C4-2B (cell line): Measurements from ENCODE around the gene LRRTM3.

ENCODE experiments used
- ZFX ChIP-seq: fragments of 450-650 bp; IDR thresholded peaks from 2 replicates; pipeline ENCODE4 v1.6.1; 2017
- TF ChIP-seq, protein P1 (sequence below): fragments of 450-650 bp; conservative IDR thresholded peaks from 2 replicates; pipeline ENCODE4 v1.5.1; 2017; ENCODE audit warnings: mild to moderate bottlenecking

DNA sequence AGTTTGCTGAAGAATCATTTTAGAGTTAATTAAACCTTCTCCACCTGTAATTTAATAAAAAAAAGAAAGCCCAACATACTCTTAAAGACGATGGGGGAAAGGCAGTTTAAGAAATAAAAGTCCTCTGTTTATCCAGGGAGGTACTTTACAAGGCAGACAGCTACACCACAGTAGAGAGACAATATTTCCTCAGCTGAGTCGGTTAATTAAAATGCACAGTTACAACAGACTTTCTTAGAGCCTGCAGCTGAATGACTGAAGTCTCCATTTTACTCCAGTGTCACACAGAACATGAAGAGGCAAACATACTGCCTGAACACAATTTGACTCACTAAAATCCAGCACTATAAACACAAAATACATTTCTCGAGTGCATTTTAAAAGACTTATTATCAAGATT is 15.1 kb downstream of the LRRTM3 start:
- TF ChIP-seq, protein P1, sequence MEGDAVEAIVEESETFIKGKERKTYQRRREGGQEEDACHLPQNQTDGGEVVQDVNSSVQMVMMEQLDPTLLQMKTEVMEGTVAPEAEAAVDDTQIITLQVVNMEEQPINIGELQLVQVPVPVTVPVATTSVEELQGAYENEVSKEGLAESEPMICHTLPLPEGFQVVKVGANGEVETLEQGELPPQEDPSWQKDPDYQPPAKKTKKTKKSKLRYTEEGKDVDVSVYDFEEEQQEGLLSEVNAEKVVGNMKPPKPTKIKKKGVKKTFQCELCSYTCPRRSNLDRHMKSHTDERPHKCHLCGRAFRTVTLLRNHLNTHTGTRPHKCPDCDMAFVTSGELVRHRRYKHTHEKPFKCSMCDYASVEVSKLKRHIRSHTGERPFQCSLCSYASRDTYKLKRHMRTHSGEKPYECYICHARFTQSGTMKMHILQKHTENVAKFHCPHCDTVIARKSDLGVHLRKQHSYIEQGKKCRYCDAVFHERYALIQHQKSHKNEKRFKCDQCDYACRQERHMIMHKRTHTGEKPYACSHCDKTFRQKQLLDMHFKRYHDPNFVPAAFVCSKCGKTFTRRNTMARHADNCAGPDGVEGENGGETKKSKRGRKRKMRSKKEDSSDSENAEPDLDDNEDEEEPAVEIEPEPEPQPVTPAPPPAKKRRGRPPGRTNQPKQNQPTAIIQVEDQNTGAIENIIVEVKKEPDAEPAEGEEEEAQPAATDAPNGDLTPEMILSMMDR: no peak
- no peak for TF ChIP-seq ZFX
